GM12892 (cell line): ENCODE results near the gene PIK3C2B.

ENCODE experiments used
- DNase-seq: peaks from one replicate; pipeline ENCODE4 v3.0.0; 2011; ENCODE audit not compliant: insufficient read length
- FAIRE-seq: peaks from 2 replicates; lab custom pipeline; 2011; peaks lifted over from hg19 to GRCh38; lab: Jason Lieb, UNC
- POLR2A ChIP-seq: IDR thresholded peaks from 2 replicates; pipeline ENCODE4 v1.6.1; 2011; ENCODE audit warnings: low read depth, low read length, control low read depth
- POLR2AphosphoS5 ChIP-seq: IDR thresholded peaks from 2 replicates; pipeline ENCODE4 v1.6.1; 2011; ENCODE audit warnings: low read depth, low read length, control low read depth
- TAF1 ChIP-seq: IDR thresholded peaks from 2 replicates; pipeline ENCODE4 v1.6.1; 2011; ENCODE audit warnings: low read depth, mild to moderate bottlenecking, control low read depth, low read length, borderline replicate concordance

The PIK3C2B gene

GRCh38 chr1:204451352-204452124, 43.1 kb downstream of the PIK3C2B start:
- peak; percentile 30 for FAIRE-seq
- TF ChIP-seq POLR2AphosphoS5 (no peak), POLR2A (no peak), TAF1 (no peak)
- DNase-seq = no peak

- FAIRE-seq = peak; percentile 81
- TF ChIP-seq TAF1 (no peak), POLR2AphosphoS5 (no peak), POLR2A (no peak)
- DNase-seq = no peak
Observed at GRCh38 chr1:204450461-204451257, 43.9 kb downstream of the PIK3C2B start.

GRCh38 chr1:204449678-204450280, 44.8 kb downstream of the PIK3C2B start:
- DNase-seq = no peak
- peak; percentile 33 for FAIRE-seq
- TF ChIP-seq POLR2A (no peak), TAF1 (no peak), POLR2AphosphoS5 (no peak)

GRCh38 chr1:204448991-204449677, 45.5 kb downstream of the PIK3C2B start:
- FAIRE-seq = peak; percentile 57
- no peak for TF ChIP-seq POLR2AphosphoS5
- TF ChIP-seq POLR2A = no peak
- no peak for TF ChIP-seq TAF1

GRCh38 chr1:204448344-204448964, 46.2 kb downstream of the PIK3C2B start:
- TF ChIP-seq POLR2A (no peak), POLR2AphosphoS5 (no peak), TAF1 (no peak)
- DNase-seq (no peak), FAIRE-seq (no peak)

More at GRCh38 chr1:204448991-204449677, 45.5 kb downstream of the PIK3C2B start:
- no peak for DNase-seq

GRCh38 chr1:204447736-204448135, 46.9 kb downstream of the PIK3C2B start:
- FAIRE-seq (no peak), DNase-seq (no peak)
- TF ChIP-seq POLR2A = no peak
- no peak for TF ChIP-seq POLR2AphosphoS5
- TF ChIP-seq TAF1 = no peak

- FAIRE-seq (no peak), DNase-seq (no peak)
- TF ChIP-seq POLR2AphosphoS5 (no peak), POLR2A (no peak), TAF1 (no peak)
Observed at GRCh38 chr1:204447190-204447589, 47.4 kb downstream of the PIK3C2B start.

- peak; percentile 58 for FAIRE-seq
- TF ChIP-seq TAF1 (no peak), POLR2A (no peak), POLR2AphosphoS5 (no peak)
- peak; percentile 77 for DNase-seq
Observed at GRCh38 chr1:204446413-204447111, 48.0 kb downstream of the PIK3C2B start.

GRCh38 chr1:204445860-204446412, 48.7 kb downstream of the PIK3C2B start:
- no peak for TF ChIP-seq POLR2A
- no peak for TF ChIP-seq TAF1
- no peak for TF ChIP-seq POLR2AphosphoS5
- DNase-seq = peak; percentile 44
- peak; percentile 48 for FAIRE-seq
